ENCODE data around the gene CEP290.
A peak's percentile ranks its signal among the peaks of the same experiment; 100 is the strongest.
"Not testable (repeated sequence)": the region's sequence is repeated elsewhere in the genome, so short reads cannot be mapped to it uniquely, and the experiment has no call there.

Gene CEP290

DNA sequence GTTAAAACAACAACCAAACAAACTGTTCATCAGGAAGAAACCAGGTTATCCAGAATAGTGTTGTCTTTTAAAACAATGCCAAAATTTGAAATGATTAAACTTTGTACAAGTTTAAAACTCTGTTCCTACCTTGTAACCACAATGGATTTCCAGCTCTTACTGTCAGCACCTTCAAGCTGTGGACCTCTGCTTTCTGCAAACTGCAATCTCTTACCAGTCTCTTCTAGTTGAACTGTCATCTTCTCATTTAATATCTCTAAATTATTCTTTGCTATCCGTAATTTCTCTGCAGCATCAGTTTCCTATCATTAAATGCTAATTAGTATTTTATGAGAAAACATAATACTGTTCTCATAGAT, 83.2 kb downstream of the CEP290 start:
- Histone ChIP-seq H3K27me3 (no peaks in the 10 kb centered on the region), H3K9me3 (no peaks in the 10 kb centered on the region), H3K4me2 (no peak overlapping the region), H3K9ac (no peak overlapping the region), H3K36me3 (peaks cover 33% of the 10 kb centered on the region), H3K4me1 (no peaks in the 10 kb centered on the region), H3K27ac (no peak overlapping the region), H3K4me3 (no peak overlapping the region), H4K20me1 (no peaks in the 10 kb centered on the region)
- TF ChIP-seq Cebpa-rat (IDR thresholded peaks at IDR 0.05) = no peak

- H3K27ac ChIP-seq = no peak overlapping the region
- no peaks in the 10 kb centered on the region for H4K20me1 ChIP-seq
- H3K36me3 ChIP-seq = peaks cover 33% of the 10 kb centered on the region
- TF ChIP-seq Cebpa-rat (IDR thresholded peaks at IDR 0.05) = no peak
- no peaks in the 10 kb centered on the region for H3K9me3 ChIP-seq
- H3K4me2 ChIP-seq = no peak overlapping the region
- H3K4me1 ChIP-seq = no peaks in the 10 kb centered on the region
- H3K9ac ChIP-seq = no peak overlapping the region
- no peaks in the 10 kb centered on the region for H3K27me3 ChIP-seq
- no peak overlapping the region for H3K4me3 ChIP-seq
Observed at GRCh38 chr12:88057994-88058718, 83.7 kb downstream of the CEP290 start.

DNA sequence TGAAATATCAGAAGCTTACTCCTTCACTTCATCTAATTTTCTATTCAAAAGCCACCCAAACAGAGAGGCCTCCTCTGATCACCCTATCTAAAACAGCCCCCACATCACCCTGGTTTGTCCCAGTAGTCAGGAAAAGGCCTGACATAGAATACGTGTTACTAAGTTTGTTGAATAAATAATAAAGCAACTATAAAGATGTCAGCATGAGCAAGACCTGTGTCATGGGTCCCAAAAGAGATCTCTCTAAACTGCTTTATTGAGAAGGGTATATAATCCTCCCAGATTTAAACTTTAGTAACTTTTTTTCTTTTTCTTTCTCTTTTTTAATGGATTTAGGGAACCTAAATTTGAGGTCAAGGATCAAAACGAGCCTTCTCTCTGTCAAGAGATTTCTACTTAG, 85.3 kb downstream of the CEP290 start:
- Histone ChIP-seq H3K4me3 (no peak overlapping the region), H3K9ac (no peak overlapping the region), H3K9me3 (no peaks in the 10 kb centered on the region), H3K4me2 (no peak overlapping the region), H4K20me1 (no peaks in the 10 kb centered on the region), H3K27me3 (no peaks in the 10 kb centered on the region), H3K27ac (no peak overlapping the region), H3K36me3 (peaks cover 36% of the 10 kb centered on the region), H3K4me1 (no peaks in the 10 kb centered on the region)
- TF ChIP-seq Cebpa-rat (IDR thresholded peaks at IDR 0.05) = no peak

DNA sequence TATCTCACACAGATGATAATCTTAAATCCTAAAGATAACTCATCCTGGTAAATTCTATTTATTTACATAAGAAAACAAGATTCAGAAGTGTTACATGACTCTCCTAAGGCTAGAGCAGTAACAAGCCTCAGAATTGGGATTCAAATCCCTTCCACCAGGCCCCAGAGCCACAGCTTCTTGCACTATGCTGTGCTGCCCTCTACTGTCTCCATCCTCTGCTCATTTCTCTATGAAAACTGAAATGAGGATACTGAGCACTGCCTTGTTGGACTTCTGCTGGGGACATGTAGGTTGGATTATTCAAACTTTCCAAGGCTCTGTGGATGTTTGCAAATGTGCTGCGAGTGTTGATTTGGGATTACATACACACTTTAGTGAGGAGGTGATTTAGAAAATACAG, 89.2 kb downstream of the CEP290 start:
- no peak overlapping the region for H3K27ac ChIP-seq
- H3K9ac ChIP-seq = no peak overlapping the region
- peaks cover 42% of the 10 kb centered on the region for H3K36me3 ChIP-seq
- H3K27me3 ChIP-seq = no peaks in the 10 kb centered on the region
- no peak overlapping the region for H3K4me3 ChIP-seq
- no peaks in the 10 kb centered on the region for H3K9me3 ChIP-seq
- no peak overlapping the region for H3K4me2 ChIP-seq
- H3K4me1 ChIP-seq = no peaks in the 10 kb centered on the region
- TF ChIP-seq Cebpa-rat (IDR thresholded peaks at IDR 0.05) = no peak
- no peaks in the 10 kb centered on the region for H4K20me1 ChIP-seq

DNA sequence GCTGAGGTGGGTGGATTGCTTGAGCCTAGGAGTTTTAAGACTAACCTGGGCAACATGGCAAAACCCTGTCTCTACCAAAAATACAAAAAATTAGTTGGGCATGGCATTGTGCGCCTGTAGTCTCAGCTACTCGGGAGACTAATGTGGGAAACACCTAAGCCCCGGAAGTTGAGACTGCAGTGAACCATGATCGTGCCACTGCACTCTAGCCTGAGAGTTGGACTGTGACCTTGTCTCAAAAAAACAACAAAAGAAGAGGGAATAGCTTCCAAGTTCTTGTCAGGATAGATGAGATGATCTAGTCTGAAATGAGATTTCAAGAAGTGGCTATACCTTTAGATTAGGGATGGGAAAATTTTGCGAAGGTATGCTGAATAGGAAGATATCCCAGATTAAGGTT, 97.9 kb downstream of the CEP290 start:
- no peak for TF ChIP-seq Cebpa-rat (IDR thresholded peaks at IDR 0.05)
- no peaks in the 10 kb centered on the region for H3K9me3 ChIP-seq
- H3K9ac ChIP-seq = no peak overlapping the region
- H3K27ac ChIP-seq = no peak overlapping the region
- H3K4me3 ChIP-seq = no peak overlapping the region
- H3K27me3 ChIP-seq = no peaks in the 10 kb centered on the region
- H3K36me3 ChIP-seq = peaks cover 67% of the 10 kb centered on the region
- H3K4me2 ChIP-seq = no peak overlapping the region
- H4K20me1 ChIP-seq = peaks cover 36% of the 10 kb centered on the region
- H3K4me1 ChIP-seq = no peaks in the 10 kb centered on the region

DNA sequence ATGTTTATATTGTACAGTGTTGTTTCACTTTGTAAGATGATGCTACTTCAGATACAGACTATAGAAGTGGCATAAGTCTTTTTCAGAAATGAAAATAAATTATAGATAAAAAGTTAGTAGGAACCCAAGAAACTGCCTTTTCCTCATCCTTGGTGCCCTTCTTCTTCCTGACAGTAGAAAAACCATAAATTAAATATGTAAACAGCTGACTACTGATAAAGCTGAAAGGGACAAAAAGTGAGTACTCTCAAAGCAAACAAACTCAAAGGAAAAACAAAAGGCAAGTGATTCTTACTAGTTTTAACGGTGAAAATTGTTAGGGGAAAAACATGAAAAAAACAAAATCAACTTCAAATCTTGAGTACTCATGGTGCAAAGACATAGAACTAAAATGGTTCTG, 104.1 kb downstream of the CEP290 start:
- Histone ChIP-seq H3K4me1 (peaks cover 24% of the 10 kb centered on the region), H3K27ac (no peak overlapping the region), H3K27me3 (no peaks in the 10 kb centered on the region), H3K4me3 (no peak overlapping the region), H3K4me2 (0 out of 2 replicates have a peak overlapping the region, but pooled peaks have one; percentile 85), H4K20me1 (peaks cover 69% of the 10 kb centered on the region), H3K9me3 (no peaks in the 10 kb centered on the region), H3K36me3 (peaks cover 18% of the 10 kb centered on the region; the same call in 1 of the 2 replicates), H3K9ac (no peak overlapping the region)
- no peak for TF ChIP-seq Cebpa-rat (IDR thresholded peaks at IDR 0.05)

- peaks cover 57% of the 10 kb centered on the region for H4K20me1 ChIP-seq
- no peak for TF ChIP-seq Cebpa-rat (IDR thresholded peaks at IDR 0.05)
- H3K9ac ChIP-seq = peak overlapping the region; percentile 80
- peak overlapping the region; percentile 75 for H3K4me3 ChIP-seq
- no peaks in the 10 kb centered on the region for H3K27me3 ChIP-seq
- H3K36me3 ChIP-seq = peaks cover 10% of the 10 kb centered on the region; the same call in 1 of the 2 replicates
- peak overlapping the region; percentile 85 for H3K4me2 ChIP-seq
- H3K27ac ChIP-seq = 0 out of 2 replicates have a peak overlapping the region, but pooled peaks have one; percentile 69
- H3K4me1 ChIP-seq = peaks cover 24% of the 10 kb centered on the region
- H3K9me3 ChIP-seq = peaks cover 7% of the 10 kb centered on the region
Observed at GRCh38 chr12:88036353-88036965, 105.4 kb downstream of the CEP290 start.

DNA sequence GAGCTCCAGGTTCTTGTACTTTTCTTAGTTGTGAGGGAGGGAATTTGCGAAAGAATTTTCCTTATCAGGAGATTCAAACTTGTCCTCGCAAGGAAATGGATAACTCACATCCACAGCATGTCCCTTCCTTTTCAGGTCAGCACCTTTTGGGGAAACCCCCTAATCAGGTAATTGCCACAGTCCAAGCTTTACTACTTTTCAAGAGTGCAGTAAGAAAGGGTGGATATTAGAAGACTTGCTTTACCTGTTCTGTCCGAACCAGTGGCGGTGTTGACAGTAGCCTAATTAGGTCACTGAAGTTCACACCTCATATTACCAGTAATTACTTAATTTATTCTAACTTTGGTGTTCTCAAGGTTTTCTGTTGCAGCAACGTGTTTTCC, 106.0 kb downstream of the CEP290 start:
- Histone ChIP-seq H3K4me3 (peak overlapping the region; percentile 75), H3K27ac (peak overlapping the region; percentile 69), H3K9ac (peak overlapping the region; percentile 80), H4K20me1 (peaks cover 52% of the 10 kb centered on the region), H3K27me3 (no peaks in the 10 kb centered on the region), H3K4me1 (peaks cover 24% of the 10 kb centered on the region), H3K36me3 (peaks cover 5% of the 10 kb centered on the region; the same call in 1 of the 2 replicates), H3K9me3 (peaks cover 13% of the 10 kb centered on the region), H3K4me2 (peak overlapping the region; percentile 85)
- no peak for TF ChIP-seq Cebpa-rat (IDR thresholded peaks at IDR 0.05)

DNA sequence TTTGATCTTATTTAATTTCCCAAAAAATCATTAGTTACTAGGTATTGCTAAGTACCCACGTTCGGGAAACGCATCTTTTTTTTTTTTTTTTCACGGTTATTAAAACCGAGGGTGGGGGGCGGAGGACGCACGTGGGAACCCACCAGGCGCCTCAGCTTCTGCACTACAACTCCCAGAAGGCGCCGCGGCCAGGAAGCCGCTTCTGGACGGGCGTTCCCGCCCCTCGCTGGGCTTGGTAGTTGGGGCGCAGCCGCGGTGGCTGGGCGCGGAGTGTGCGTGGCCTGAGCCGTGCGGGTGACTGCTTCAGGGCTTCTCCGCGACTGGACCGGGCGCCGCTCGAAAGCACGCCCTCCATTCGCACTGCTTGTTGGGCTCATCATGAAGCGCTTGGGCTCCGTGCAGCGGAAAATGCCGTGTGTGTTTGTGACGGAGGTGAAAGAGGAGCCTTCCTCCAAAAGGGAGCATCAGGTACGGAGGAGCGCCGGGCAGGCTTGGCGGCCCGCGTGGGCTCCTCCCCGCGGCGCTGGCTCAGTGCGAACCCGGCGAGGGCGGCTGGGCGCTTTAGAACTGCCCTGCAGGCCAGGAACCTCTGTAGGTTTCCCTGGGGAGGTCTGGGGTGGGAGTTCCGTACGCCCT, 106.5 kb downstream of the CEP290 start:
- Histone ChIP-seq H3K9ac (peak overlapping the region; percentile 80), H3K27ac (peak overlapping the region; percentile 69), H3K9me3 (peaks cover 18% of the 10 kb centered on the region), H3K4me1 (peaks cover 24% of the 10 kb centered on the region), H3K27me3 (no peaks in the 10 kb centered on the region), H3K4me2 (peak overlapping the region; percentile 85), H3K4me3 (peak overlapping the region; percentile 75), H3K36me3 (peaks cover under 1% of the 10 kb centered on the region; the same call in 1 of the 2 replicates), H4K20me1 (peaks cover 47% of the 10 kb centered on the region)
- TF ChIP-seq Cebpa-rat (IDR thresholded peaks at IDR 0.05) = no peak

- H4K20me1 ChIP-seq, H3K4me1 ChIP-seq, H3K27ac ChIP-seq, H3K27me3 ChIP-seq, H3K36me3 ChIP-seq, H3K4me2 ChIP-seq, H3K4me3 ChIP-seq, H3K9ac ChIP-seq: not testable (repeated sequence)
- peaks cover 18% of the 10 kb centered on the region for H3K9me3 ChIP-seq
Observed at GRCh38 chr12:88031161-88031560, 110.7 kb downstream of the CEP290 start.
